HG02610 (cell line): Measurements from ENCODE around the gene MTRR.
A peak's percentile ranks its signal among the peaks of the same experiment; 100 is the strongest.

Source experiments
- ATAC-seq: cut with Tn5 transposase; IDR thresholded peaks from one replicate; pipeline ENCODE4 v1.9.1; 2021; ENCODE audit warnings: mild to moderate bottlenecking, moderate library complexity; ENCODE audit not compliant: unreplicated experiment

Gene MTRR

GRCh38 chr5:7856855-7857254 is 12.1 kb upstream of the MTRR start:
- no peak for ATAC-seq

- ATAC-seq = no peak
Measured at GRCh38 chr5:7857361-7857760, 11.6 kb upstream of the MTRR start.

DNA sequence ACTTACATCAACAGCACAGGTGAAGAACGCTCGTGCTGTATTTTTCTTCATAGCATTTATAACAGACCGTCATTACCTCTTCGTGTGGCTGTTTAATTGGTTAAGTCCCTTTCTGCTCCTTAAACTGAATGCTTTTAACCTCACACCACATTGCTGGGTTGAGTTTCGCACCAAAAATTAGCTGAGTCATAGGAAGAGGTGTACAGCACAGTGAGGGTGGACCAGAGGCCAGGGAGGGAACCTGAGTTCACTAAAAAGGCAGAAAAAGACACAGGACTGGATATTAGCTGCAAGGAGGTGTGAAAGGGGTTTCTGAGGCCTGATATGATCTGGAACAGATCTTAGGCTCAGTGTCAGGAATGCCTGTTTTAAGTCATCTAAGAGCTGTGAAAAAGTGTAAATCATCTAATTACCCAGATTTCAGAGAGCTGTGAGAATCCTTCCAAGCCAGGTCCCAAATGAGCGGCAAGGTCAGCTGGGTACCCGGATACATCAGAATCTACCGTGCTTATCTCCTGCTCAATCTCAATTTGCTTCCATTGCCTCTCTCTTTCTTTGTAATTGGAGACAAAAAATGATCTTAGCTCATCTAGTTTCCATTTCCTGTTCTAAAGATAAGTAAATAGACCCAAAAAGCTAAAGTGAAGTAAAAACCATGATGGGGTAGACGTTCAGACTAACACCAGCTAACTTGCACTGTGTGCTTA is 10.9 kb upstream of the MTRR start:
- ATAC-seq = peak; percentile 65

GRCh38 chr5:7866196-7866595 is 2.8 kb upstream of the MTRR start:
- ATAC-seq = no peak

GRCh38 chr5:7867260-7867659 is 1.7 kb upstream of the MTRR start:
- ATAC-seq = no peak

GRCh38 chr5:7868427-7868772 is 548 bp upstream of the MTRR start:
- ATAC-seq = no peak

GRCh38 chr5:7869474-7870136 is 657 bp downstream of the MTRR start:
- ATAC-seq = peak; percentile 26

DNA sequence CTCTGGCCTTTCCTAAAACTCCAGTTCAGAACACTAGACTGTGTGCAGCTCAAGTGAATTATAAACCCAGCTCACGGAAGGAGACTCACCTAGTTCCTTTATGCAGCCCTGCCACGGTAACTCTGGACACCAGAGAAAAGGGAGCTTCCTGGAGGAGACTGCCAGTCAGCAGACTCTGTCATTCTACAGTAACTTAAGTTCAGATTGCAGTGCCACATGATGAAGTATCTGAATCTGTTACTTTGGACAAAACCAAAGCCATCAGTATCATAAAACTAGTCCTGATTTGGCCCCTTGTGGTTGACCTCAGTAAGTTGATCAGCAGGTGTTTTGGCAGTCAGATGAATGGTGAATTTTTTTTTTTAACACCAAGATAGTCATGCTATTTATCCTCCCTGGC is 2.7 kb downstream of the MTRR start:
- ATAC-seq = peak; percentile 16

- no peak for ATAC-seq
Measured at GRCh38 chr5:7872517-7873130, 3.7 kb downstream of the MTRR start.

GRCh38 chr5:7873216-7873615 is 4.3 kb downstream of the MTRR start:
- no peak for ATAC-seq

GRCh38 chr5:7874639-7875038 is 5.7 kb downstream of the MTRR start:
- no peak for ATAC-seq

GRCh38 chr5:7875151-7875550 is 6.2 kb downstream of the MTRR start:
- no peak for ATAC-seq

GRCh38 chr5:7876867-7877266 is 7.9 kb downstream of the MTRR start:
- ATAC-seq = peak; percentile 48

DNA sequence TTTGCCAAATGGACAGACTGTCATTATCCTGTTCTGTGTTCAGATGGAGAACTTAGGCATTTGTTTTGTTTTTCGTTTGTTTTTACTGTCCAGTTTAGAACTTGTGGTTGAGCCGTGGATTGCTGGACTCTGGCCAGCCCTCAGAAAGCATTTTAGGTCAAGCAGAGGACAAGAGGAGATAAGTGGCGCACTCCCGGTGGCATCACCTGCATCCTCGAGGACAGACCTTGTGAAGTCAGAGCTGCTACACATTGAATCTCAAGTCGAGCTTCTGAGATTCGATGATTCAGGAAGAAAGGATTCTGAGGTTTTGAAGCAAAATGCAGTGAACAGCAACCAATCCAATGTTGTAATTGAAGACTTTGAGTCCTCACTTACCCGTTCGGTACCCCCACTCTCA is 8.9 kb downstream of the MTRR start:
- ATAC-seq = no peak

- peak; percentile 98 for ATAC-seq
Measured at GRCh38 chr5:7878381-7878873, 9.5 kb downstream of the MTRR start.

DNA sequence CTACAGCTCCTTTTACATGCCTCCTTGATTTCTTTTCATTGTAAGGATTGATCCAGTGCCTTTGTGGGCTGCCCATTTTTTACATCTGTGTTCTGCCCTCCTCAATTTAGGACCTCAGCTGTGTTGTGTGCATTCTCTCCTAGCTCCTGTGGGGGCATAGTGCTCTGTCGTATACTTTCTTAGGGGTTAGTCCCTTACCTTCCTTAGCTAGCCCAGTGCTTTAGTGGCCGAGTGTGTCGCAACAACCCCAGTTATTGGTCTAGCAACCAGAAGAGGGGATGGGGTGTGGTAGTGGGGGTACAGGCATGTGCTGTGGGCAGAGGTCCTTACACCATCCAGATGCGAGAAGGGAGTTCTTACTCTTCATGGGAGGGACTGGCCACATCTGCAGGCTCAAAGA is 12.1 kb downstream of the MTRR start:
- no peak for ATAC-seq

DNA sequence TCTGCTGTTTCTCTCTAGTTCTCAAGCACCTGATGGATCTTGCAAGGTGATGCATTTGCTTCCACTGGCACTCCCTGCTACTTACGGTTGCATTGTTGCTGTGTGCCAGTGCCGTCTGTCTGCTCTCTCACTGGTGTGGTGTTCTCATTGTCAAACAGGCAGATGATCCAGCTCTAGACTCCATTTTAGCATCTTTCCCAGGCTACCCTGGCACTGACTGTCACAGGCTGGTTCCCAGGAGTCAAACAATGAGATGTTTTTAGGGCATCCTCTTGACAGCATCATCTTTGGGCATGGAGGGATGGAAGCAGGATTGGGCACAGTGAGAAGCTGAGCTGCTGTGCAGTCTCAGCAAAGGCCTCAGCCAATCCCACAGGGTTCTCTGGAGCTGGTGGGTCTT is 12.9 kb downstream of the MTRR start:
- no peak for ATAC-seq

GRCh38 chr5:7882926-7883325 is 14.0 kb downstream of the MTRR start:
- ATAC-seq = no peak

- ATAC-seq = no peak
Measured at GRCh38 chr5:7884491-7885267, 15.7 kb downstream of the MTRR start.

DNA sequence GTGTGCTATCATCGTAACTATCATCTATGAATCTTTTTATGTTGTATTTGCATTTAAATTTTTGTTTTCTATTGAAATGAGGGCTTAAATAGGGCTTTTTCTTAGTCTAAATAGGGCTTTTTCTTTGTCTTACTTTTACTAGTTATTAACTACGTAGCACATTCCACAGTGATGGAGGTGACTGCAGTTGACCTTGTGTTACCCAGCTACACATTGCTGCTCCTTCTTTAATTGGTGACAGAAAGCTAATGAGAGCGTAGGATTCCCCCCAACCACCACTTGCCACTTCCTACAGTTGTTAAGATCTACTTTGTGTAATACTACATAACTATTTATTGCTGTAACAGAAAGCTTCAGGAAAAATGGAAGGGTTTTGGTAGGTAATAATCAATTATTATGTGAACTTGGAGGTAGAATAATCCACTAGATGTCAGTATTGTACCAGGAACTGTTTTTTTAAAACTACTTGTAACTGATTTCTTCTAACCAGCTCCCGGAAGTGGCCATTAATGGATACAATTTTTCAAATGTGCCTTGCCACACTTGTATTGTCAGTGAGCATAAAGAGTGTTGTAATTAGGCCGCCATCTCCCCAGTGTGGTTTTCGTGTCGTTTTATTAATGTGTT is 18.0 kb downstream of the MTRR start:
- ATAC-seq = no peak

DNA sequence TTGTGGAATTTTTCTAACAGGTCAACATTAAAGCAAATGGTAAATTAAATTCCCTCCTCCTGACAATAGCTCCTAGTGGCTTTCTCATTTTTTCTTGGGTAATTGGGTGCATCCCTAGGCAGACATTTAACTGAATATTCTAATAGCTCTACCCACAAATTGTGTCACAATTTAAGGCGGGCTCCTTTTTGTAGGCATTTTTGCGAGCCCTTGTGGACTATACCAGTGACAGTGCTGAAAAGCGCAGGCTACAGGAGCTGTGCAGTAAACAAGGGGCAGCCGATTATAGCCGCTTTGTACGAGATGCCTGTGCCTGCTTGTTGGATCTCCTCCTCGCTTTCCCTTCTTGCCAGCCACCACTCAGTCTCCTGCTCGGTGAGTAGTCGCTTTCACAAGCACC is 20.0 kb downstream of the MTRR start:
- no peak for ATAC-seq
